Measurements from ENCODE around the gene FAU.

FAU gene

GRCh38 chr11:65107078-65107477 lies 14.9 kb downstream of the FAU start:
- no peak for DNase-seq

GRCh38 chr11:65104628-65105027 lies 17.3 kb downstream of the FAU start:
- DNase-seq: no peak

- DNase-seq: no peak
These were observed 18.5 kb downstream of the FAU start for GRCh38 chr11:65103476-65103875.

GRCh38 chr11:65102142-65103095 lies 19.5 kb downstream of the FAU start:
- no peak for DNase-seq

GRCh38 chr11:65100674-65101350 lies 21.1 kb downstream of the FAU start:
- no peak for DNase-seq

- no peak for DNase-seq
These were observed 25.0 kb downstream of the FAU start for GRCh38 chr11:65096926-65097325.

GRCh38 chr11:65095974-65096806 lies 25.7 kb downstream of the FAU start, which contains the start of gene VPS51:
VPS51 (plus strand) TSS chr11:65096214; CDS start chr11:65096251, 37 bp downstream.
- peak; percentile 88 to 90 for DNase-seq

- DNase-seq: no peak
These were observed 26.5 kb downstream of the FAU start for GRCh38 chr11:65095427-65095826.

- DNase-seq: no peak
These were observed 31.3 kb downstream of the FAU start for GRCh38 chr11:65090628-65091027.

- DNase-seq: no peak
These were observed 32.3 kb downstream of the FAU start for GRCh38 chr11:65089621-65090020.

GRCh38 chr11:65087827-65088226 lies 34.1 kb downstream of the FAU start:
- no peak for DNase-seq

GRCh38 chr11:65087216-65087615 lies 34.7 kb downstream of the FAU start:
- DNase-seq: no peak

GRCh38 chr11:65086809-65087208 lies 35.1 kb downstream of the FAU start:
- no peak for DNase-seq

- peak; percentile 48 to 77 for DNase-seq
These were observed 36.5 kb downstream of the FAU start for GRCh38 chr11:65085446-65085845.

GRCh38 chr11:65084598-65085375 lies 37.1 kb downstream of the FAU start:
- no peak for DNase-seq

- peak; percentile 96 for DNase-seq
These were observed 37.9 kb downstream of the FAU start, which contains the start of the genes CDCA5 and ZFPL1 for GRCh38 chr11:65083834-65084597. CDCA5 (minus strand) TSS chr11:65084040; CDS start chr11:65083978, 62 bp downstream. ZFPL1 (plus strand) TSS chr11:65084222; CDS start chr11:65084699, 477 bp downstream.

GRCh38 chr11:65083134-65083833 lies 38.6 kb downstream of the FAU start:
- DNase-seq: no peak

GRCh38 chr11:65078786-65079342 lies 43.1 kb downstream of the FAU start:
- no peak for DNase-seq

- DNase-seq: peak; percentile 57 to 69
These were observed 43.8 kb downstream of the FAU start for GRCh38 chr11:65078151-65078550.

GRCh38 chr11:65077451-65077850 lies 44.5 kb downstream of the FAU start:
- DNase-seq: peak in 1 of 2 donors; percentile 59

Measured in inflammatory macrophage (primary cell).